ENCODE data around the gene HBS1L. TPM values are rescaled to one million over a fixed set of nuclear protein-coding genes. Genes with fewer than 3 reads are reported as not detected.
"Not testable (repeated sequence)": the region's sequence is repeated elsewhere in the genome, so short reads cannot be mapped to it uniquely, and the experiment has no call there.

Gene HBS1L
- total RNA-seq, 3 donors from 2014 or later (not counting 1 experiment from before 2014, with no cell fraction given), result 75.3 to 82.2 (median 80.1) TPM

DNA sequence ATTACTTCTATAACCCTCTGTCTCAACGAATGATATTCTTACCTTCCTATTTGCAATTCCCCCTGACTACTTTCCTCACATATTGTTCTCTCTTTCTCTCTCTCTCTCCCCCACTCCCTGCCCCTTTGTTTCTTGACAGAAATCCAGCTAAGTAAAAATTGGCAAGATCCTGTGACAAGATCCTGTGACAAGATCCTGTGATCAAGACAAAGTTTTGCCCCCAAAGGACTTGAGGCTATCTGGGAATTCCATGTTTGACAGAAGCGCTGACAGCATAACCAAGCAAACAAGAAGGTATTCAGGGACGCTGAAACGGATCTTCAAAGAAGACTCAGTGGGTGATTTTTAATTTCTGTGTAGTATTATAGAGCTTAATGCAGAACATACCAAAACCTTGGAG lies 5.5 kb upstream of the HBS1L start:
- 94% methylated on average over 4 of the region's 4 CpGs for WGBS (ENCODE audit: insufficient coverage)
- Histone ChIP-seq H3K4me1 (ENCODE audit: control insufficient read depth, insufficient read depth, low read length) (peaks cover 4% of the 10 kb centered on the region), H3K27ac (ENCODE audit: low read length) (no peak overlapping the region), H3K36me3 (ENCODE audit: control insufficient read depth, insufficient read depth, low read length) (no peaks in the 10 kb centered on the region), H3K4me3 (ENCODE audit: low read length) (no peak overlapping the region), H3K27me3 (ENCODE audit: control insufficient read depth, insufficient read depth, low read length) (no peaks in the 10 kb centered on the region), H3K9me3 (ENCODE audit: control insufficient read depth, insufficient read depth, low read length) (no peaks in the 10 kb centered on the region)
- intact Hi-C loops (cut with micrococcal nuclease), result no loop called here
- H3K9me3 Mint-ChIP-seq, result no peaks in the 10 kb centered on the region
- H3K27ac Mint-ChIP-seq, result no peak overlapping the region
- H3K36me3 Mint-ChIP-seq, result no peaks in the 10 kb centered on the region
- no peak overlapping the region for H3K4me3 Mint-ChIP-seq
- TF ChIP-seq, protein P1, sequence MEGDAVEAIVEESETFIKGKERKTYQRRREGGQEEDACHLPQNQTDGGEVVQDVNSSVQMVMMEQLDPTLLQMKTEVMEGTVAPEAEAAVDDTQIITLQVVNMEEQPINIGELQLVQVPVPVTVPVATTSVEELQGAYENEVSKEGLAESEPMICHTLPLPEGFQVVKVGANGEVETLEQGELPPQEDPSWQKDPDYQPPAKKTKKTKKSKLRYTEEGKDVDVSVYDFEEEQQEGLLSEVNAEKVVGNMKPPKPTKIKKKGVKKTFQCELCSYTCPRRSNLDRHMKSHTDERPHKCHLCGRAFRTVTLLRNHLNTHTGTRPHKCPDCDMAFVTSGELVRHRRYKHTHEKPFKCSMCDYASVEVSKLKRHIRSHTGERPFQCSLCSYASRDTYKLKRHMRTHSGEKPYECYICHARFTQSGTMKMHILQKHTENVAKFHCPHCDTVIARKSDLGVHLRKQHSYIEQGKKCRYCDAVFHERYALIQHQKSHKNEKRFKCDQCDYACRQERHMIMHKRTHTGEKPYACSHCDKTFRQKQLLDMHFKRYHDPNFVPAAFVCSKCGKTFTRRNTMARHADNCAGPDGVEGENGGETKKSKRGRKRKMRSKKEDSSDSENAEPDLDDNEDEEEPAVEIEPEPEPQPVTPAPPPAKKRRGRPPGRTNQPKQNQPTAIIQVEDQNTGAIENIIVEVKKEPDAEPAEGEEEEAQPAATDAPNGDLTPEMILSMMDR (IDR thresholded peaks at IDR 0.05), result no peak
- peaks cover 10 to 34% of the 10 kb centered on the region in 2 donors for H3K27me3 Mint-ChIP-seq (ENCODE audit: low read depth in 2 of 2)
- ATAC-seq (no peak), DNase-seq (no peak)
- peaks cover 2% of the 10 kb centered on the region in 2 donors for H3K4me1 Mint-ChIP-seq

DNA sequence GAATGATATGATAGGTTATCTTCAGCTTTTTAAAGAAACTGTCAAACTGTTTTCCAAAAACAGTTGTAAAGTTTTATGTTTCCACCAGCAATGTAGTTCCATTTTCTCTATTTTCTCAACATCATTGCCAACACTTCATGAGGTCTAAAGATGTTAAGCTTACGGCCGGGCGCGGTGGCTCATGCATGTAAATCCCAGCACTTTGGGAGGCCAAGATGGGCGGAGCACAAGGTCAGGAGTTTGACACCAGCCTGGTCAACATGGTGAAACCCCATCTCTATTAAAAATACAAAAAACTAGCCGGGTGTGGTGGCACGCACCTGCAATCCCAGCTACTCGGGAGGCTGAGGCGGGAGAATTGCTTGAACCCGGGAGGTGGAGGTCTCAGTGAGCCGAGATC lies 3.7 kb upstream of the HBS1L start:
- H3K36me3 Mint-ChIP-seq; H3K4me3 ChIP-seq (ENCODE audit: low read length); H3K27ac Mint-ChIP-seq; H3K27ac ChIP-seq (ENCODE audit: low read length); H3K4me3 Mint-ChIP-seq; H3K27me3 ChIP-seq (ENCODE audit: control insufficient read depth, insufficient read depth, low read length); H3K9me3 Mint-ChIP-seq; ATAC-seq; DNase-seq; H3K9me3 ChIP-seq (ENCODE audit: control insufficient read depth, insufficient read depth, low read length); H3K36me3 ChIP-seq (ENCODE audit: control insufficient read depth, insufficient read depth, low read length): not testable (repeated sequence)
- H3K27me3 Mint-ChIP-seq (ENCODE audit: low read depth in 2 of 2), result peaks cover 10 to 34% of the 10 kb centered on the region in 2 donors
- H3K4me1 Mint-ChIP-seq, result peaks cover 20% of the 10 kb centered on the region in 2 donors
- intact Hi-C loops (cut with micrococcal nuclease), result loop anchor here (10.0 kb wide), 1 partner anchor 127 kb away; the partner anchor contains the start of gene MYB
- H3K4me1 ChIP-seq (ENCODE audit: control insufficient read depth, insufficient read depth, low read length), result peaks cover 12% of the 10 kb centered on the region
- 94% methylated on average over 11 of the region's 11 CpGs for WGBS (ENCODE audit: insufficient coverage)

DNA sequence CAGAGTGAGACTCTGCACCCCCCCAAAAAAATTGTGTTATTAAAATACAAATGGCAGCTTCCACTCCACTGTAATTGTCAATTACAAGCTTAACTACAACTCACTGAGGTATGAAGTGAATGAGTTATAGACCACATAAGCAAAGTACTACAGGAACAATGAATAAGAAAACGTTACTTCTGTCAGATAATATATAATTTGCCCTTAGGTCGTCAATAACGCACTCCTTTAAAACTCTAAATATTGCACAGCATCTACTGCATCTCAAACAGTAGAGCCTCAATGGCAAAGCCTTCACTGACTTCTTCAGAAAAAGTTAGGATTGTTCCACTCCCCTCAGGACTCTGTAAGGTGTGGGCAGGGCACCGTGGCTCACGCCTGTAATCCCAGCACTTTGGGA lies 2.0 kb upstream of the HBS1L start:
- Histone ChIP-seq H3K4me1 (ENCODE audit: control insufficient read depth, insufficient read depth, low read length) (peaks cover 12% of the 10 kb centered on the region), H3K27me3 (ENCODE audit: control insufficient read depth, insufficient read depth, low read length) (no peaks in the 10 kb centered on the region), H3K4me3 (ENCODE audit: low read length) (no peak overlapping the region), H3K27ac (ENCODE audit: low read length) (no peak overlapping the region), H3K9me3 (ENCODE audit: control insufficient read depth, insufficient read depth, low read length) (no peaks in the 10 kb centered on the region), H3K36me3 (ENCODE audit: control insufficient read depth, insufficient read depth, low read length) (no peaks in the 10 kb centered on the region)
- no peak overlapping the region for H3K27ac Mint-ChIP-seq
- ATAC-seq, result no peak
- no peaks in the 10 kb centered on the region for H3K36me3 Mint-ChIP-seq
- no peak for DNase-seq
- TF ChIP-seq, protein P1 (IDR thresholded peaks at IDR 0.05), result no peak
- peaks cover 10 to 34% of the 10 kb centered on the region in 2 donors for H3K27me3 Mint-ChIP-seq (ENCODE audit: low read depth in 2 of 2)
- 100% methylated on average over 5 of the region's 5 CpGs for WGBS (ENCODE audit: insufficient coverage)
- H3K4me1 Mint-ChIP-seq, result peaks cover 28 to 29% of the 10 kb centered on the region in 2 donors
- H3K9me3 Mint-ChIP-seq, result no peaks in the 10 kb centered on the region
- H3K4me3 Mint-ChIP-seq, result no peak overlapping the region
- intact Hi-C loops (cut with micrococcal nuclease), result loop anchor here (10.0 kb wide), 1 partner anchor 128 kb away; the partner anchor contains the start of gene MYB

DNA sequence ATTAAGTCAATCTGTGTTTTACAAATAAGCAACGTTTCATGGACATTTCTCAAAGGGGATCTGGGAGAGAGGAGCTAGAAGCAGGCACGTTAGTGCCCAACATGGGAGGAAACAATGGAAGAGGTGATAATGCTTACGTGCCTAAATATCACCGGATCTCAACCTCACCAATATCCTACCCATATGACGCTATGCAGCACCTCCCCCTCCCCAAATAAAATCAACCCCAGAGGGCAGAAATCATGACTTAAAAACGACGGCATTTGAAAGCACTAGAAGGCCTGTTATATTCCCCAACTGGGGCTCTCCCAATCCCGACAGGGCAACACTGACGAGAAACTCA lies 425 bp downstream of the HBS1L start:
- TF ChIP-seq, protein P1 (IDR thresholded peaks at IDR 0.05), result no peak
- H3K36me3 ChIP-seq (ENCODE audit: control insufficient read depth, insufficient read depth, low read length), result peaks cover 6% of the 10 kb centered on the region
- H3K36me3 Mint-ChIP-seq, result no peaks in the 10 kb centered on the region
- H3K9me3 ChIP-seq (ENCODE audit: control insufficient read depth, insufficient read depth, low read length), result no peaks in the 10 kb centered on the region
- 1% methylated on average over 9 of the region's 9 CpGs for WGBS (ENCODE audit: insufficient coverage)
- H3K27ac Mint-ChIP-seq, result peak overlapping the region; percentile 98 to 100
- peak in 1 of 2 donors; percentile 63 for DNase-seq
- peak overlapping the region; percentile 93 for H3K27ac ChIP-seq (ENCODE audit: low read length)
- intact Hi-C loops (cut with micrococcal nuclease), result loop anchor here (2.0 to 10.0 kb wide), 3 partner anchors 73 to 443 kb away; partner anchors contain the start of genes AHI1 and MYB
- peaks cover 0 to 14% of the 10 kb centered on the region in 2 donors for H3K27me3 Mint-ChIP-seq (ENCODE audit: low read depth in 2 of 2)
- H3K27me3 ChIP-seq (ENCODE audit: control insufficient read depth, insufficient read depth, low read length), result no peaks in the 10 kb centered on the region
- peaks cover 12% of the 10 kb centered on the region for H3K4me1 ChIP-seq (ENCODE audit: control insufficient read depth, insufficient read depth, low read length)
- peaks cover 34 to 35% of the 10 kb centered on the region in 2 donors for H3K4me1 Mint-ChIP-seq
- peak overlapping the region; percentile 89 for H3K4me3 ChIP-seq (ENCODE audit: low read length)
- ATAC-seq, result peak; percentile 0 to 11 (median 3)
- no peaks in the 10 kb centered on the region for H3K9me3 Mint-ChIP-seq
- H3K4me3 Mint-ChIP-seq, result peak overlapping the region; percentile 97
